Bronchial epithelial cell (primary cell): ENCODE results near the gene GOLGA6L10. TPM values are rescaled to one million over a fixed set of nuclear protein-coding genes. Genes with fewer than 3 reads are reported as not detected.
"Not testable (repeated sequence)": the region's sequence is repeated elsewhere in the genome, so short reads cannot be mapped to it uniquely, and the experiment has no call there.

Experiments
- DNase-seq: peaks from one replicate; pipeline ENCODE4 v3.0.0-alpha.2; 2010; ENCODE audit warnings: low read depth
- FAIRE-seq: peaks from 2 replicates; lab custom pipeline; 2011; peaks lifted over from hg19 to GRCh38; lab: Jason Lieb, UNC
- H3K27me3 ChIP-seq: 2 replicates; pipeline ENCODE4 v1.5.1; 2011; ENCODE audit warnings: low read length; ENCODE audit not compliant: control insufficient read depth, insufficient read depth
- H3K36me3 ChIP-seq: 2 replicates; pipeline ENCODE4 v1.5.1; 2011; ENCODE audit warnings: low read length; ENCODE audit not compliant: control insufficient read depth, insufficient read depth
- H3K4me3 ChIP-seq: 2 replicates; pipeline ENCODE4 v1.5.1; 2011; ENCODE audit warnings: mild to moderate bottlenecking, low read depth, low read length, control low read depth
- total RNA-seq: library from RNA; depleted of rRNA; stranded (reverse); fragments of >200 nt; gene quantifications from 2 replicates; pipeline ENCODE4 v1.2.1, GENCODE V29; 2014
- TF ChIP-seq, protein P1 (sequence below): IDR thresholded peaks from 2 replicates; pipeline ENCODE4 v1.5.1; 2011; ENCODE audit warnings: mild to moderate bottlenecking, moderate library complexity, low read length, control low read depth, inconsistent platforms; ENCODE audit not compliant: insufficient read depth, severe bottlenecking

Gene GOLGA6L10
- total RNA-seq, 1 donor from 2014 or later: 0.79 TPM

DNA sequence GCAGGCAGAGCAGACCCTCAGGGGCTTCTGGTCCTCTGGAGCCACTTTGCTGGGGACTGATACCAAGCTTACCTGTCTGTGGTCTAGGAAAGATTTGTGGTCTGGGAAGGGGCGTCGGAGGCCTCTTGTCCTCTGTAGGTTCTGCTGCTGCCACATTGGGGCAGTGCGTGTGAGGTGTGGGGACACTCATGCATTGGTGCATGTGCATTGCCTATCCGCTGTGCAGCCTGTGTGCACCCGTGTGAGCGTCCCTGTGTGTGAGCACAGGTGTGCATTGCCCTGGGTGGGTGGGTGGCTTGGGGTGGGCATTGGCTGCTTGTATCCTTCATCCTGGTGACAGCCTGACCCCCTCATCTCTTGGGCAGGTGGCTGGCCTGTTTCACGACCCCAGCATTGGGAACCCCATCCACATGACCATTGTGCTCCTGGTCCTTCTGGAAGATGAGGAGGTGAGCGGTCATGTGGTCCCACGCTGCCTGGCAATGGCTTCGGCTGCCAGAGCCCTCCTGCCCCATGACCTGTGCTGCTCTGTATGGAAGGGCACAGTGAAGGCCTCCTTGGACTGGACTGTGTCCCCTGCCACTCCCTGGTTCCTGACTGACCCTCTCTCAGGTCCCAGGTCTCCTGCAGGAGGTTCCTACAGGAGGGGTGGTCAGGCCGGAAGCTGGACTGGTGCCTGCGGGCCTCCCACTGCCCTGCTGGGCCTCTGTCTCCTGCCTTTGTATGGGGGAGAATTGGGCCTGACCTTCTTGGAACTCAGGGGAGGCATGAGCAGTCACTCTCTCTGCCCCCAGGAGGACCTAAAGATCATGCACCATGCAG is 45.1 kb downstream of the GOLGA6L10 start:
- Histone ChIP-seq H3K27me3 (no peaks in the 10 kb centered on the region), H3K36me3 (no peaks in the 10 kb centered on the region), H3K4me3 (no peak overlapping the region)
- TF ChIP-seq, protein P1, sequence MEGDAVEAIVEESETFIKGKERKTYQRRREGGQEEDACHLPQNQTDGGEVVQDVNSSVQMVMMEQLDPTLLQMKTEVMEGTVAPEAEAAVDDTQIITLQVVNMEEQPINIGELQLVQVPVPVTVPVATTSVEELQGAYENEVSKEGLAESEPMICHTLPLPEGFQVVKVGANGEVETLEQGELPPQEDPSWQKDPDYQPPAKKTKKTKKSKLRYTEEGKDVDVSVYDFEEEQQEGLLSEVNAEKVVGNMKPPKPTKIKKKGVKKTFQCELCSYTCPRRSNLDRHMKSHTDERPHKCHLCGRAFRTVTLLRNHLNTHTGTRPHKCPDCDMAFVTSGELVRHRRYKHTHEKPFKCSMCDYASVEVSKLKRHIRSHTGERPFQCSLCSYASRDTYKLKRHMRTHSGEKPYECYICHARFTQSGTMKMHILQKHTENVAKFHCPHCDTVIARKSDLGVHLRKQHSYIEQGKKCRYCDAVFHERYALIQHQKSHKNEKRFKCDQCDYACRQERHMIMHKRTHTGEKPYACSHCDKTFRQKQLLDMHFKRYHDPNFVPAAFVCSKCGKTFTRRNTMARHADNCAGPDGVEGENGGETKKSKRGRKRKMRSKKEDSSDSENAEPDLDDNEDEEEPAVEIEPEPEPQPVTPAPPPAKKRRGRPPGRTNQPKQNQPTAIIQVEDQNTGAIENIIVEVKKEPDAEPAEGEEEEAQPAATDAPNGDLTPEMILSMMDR: no peak
- DNase-seq (no peak), FAIRE-seq (no peak)

DNA sequence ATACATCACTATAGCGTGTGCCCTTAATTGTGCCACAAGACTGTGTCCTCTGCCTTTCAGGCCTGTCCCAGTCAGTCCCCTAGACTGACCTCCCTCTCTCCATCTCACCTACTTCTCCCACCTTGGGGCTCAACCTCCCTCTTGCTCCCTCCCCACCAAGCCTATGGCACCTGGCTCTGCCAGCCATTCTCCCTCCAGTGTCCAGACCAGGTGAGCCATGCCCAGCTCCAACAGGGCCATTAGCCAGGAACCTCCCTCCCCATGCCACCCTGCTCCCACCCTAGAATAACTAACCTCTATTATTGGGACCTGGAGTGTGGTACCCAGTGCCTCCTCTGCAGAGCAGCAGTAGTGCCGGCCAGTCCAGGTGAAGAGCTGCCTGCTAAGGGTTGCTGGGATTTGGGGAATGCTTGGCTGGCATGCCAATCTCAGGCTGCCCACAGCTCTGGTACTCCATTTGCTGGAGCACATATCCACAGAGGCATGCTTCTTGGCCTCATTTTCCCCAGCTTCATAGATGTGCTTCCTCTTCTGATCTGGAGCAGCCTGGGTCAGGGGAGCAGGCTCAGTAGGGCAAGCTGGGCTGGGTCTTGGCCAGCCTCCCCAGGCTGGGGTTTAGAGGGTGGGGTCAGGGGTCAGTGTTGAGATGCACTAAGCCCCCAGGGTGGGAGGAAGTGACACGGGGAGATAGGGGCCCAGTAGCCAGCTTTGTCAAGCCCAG is 47.8 kb downstream of the GOLGA6L10 start:
- no peak overlapping the region for H3K4me3 ChIP-seq
- no peak for DNase-seq
- H3K36me3 ChIP-seq: no peaks in the 10 kb centered on the region
- H3K27me3 ChIP-seq: no peaks in the 10 kb centered on the region
- TF ChIP-seq, protein P1: no peak
- FAIRE-seq: no peak

DNA sequence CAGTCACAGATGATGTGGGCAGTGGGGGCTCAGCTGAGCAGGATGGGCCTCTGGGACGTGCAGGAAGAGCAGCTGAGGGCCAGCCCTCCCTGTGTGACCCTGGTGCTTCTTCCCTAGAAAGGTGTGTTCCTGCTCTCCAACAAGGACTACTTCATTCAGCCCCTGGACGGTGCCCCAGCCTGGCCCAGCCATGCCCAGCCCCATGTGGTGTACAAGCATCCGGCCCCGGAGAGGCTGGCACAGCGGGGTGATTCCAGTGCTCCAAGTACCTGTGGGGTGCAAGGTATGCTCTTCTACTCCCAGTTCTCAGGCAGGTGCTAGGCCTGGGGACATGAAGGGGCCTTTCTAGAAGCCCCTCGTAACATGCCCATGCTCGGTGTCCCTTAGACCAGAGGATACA is 48.4 kb downstream of the GOLGA6L10 start:
- Histone ChIP-seq H3K4me3 (no peak overlapping the region), H3K36me3 (no peaks in the 10 kb centered on the region), H3K27me3 (no peaks in the 10 kb centered on the region)
- FAIRE-seq: no peak
- TF ChIP-seq, protein P1: no peak
- DNase-seq: no peak

DNA sequence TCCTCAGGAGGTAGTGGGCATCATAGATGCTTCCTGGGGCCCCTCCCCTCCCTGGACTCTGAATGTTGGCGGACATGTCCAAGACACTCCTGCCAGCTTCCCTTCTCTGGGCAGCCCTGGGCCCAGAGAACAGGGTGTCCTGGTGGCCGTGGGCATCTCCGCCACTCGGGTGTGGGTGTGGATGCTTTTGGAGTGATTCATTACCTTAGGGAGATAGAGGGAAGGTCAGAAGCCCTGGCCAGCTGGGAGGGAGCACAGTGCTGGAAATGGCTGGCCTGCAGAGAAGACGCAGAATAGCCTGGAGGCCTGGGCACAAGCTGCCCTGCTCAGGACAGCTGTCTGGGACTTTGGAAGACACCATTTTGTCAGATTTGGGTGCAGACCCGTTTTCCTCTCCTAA is 48.9 kb downstream of the GOLGA6L10 start:
- not testable (repeated sequence) for FAIRE-seq, DNase-seq, H3K36me3 ChIP-seq, H3K4me3 ChIP-seq, H3K27me3 ChIP-seq

DNA sequence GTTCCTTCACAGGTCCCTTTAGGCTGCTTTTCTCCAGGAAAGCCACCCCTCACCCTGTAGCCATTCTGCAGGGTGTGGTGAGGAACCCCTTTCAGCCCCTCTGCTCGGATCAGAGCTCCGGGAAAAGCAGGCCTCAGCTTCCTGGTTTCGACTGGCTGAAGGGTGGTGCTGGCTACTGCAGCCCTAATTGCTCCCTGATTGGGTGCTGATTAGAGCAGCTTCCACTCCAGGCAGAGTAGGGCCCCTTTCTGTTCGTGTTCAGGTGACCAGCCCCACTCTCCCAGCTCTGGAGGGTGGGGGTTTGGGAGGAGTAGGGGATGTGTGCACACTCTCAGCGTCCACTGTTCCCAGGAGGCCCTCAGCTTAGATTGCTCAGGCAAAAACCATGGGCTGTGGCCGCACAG is 49.8 kb downstream of the GOLGA6L10 start:
- not testable (repeated sequence) for H3K27me3 ChIP-seq, H3K4me3 ChIP-seq, H3K36me3 ChIP-seq, FAIRE-seq, DNase-seq

DNA sequence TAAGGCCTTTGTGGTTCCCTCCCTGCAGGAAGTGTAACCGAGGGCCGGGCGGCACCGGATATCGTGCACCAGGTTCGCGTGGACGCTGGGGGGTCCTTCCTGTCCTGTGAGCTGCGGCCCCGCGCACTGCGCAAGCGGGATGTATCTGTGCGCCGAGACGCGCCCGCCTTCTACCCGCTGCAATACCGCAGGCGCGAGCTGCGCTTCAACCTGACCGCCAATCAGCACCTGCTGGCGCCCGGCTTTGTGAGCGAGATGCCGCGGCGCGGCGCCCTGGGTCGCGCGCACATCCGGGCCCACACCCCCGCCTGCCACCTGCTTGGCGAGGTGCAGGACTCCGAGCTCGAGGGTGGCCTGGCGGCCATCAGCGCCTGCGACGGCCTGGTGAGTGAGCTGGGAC is 50.8 kb downstream of the GOLGA6L10 start:
- no peaks in the 10 kb centered on the region for H3K36me3 ChIP-seq
- TF ChIP-seq, protein P1: no peak
- H3K27me3 ChIP-seq: no peaks in the 10 kb centered on the region
- no peak for FAIRE-seq
- H3K4me3 ChIP-seq: no peak overlapping the region
- no peak for DNase-seq
